Left colon (tissue), 2 donors: ENCODE data around the gene P3H4. TPM values are rescaled to one million over a fixed set of nuclear protein-coding genes. Genes with fewer than 3 reads are reported as not detected.
A peak's percentile ranks its signal among the peaks of the same experiment; 100 is the strongest.
"Not testable (repeated sequence)": the region's sequence is repeated elsewhere in the genome, so short reads cannot be mapped to it uniquely, and the experiment has no call there.

Experiments used
- ATAC-seq: fragments of 200-7000 bp; cut with Tn5 transposase; one replicate; pipeline ENCODE4 v1.9.1; 2020; ENCODE audit warnings: mild to moderate bottlenecking, moderate library complexity
- DNase-seq, 2 donors: peaks; one replicate each; pipeline ENCODE4 v3.0.0-alpha.2; 2020
- intact Hi-C, 2 donors: fragments of 100-400 bp; cut with DNase I in 1 of 2; cut with micrococcal nuclease in 1 of 2; formaldehyde crosslinking; loops; one replicate each; pipeline versions ENCODE4 v1.11.2 to v1.14.0; 2022; cut with DNase I, micrococcal nuclease
- long read RNA-seq: library from polyadenylated mRNA; unstranded; transcript quantifications from one replicate; pipeline ENCODE4 v2.0.0, GENCODE V29; 2021
- total RNA-seq, 2 donors: library from RNA; stranded (reverse); fragmentation: NEBNext Ultra II Directional; extraction: Animal tissue kit (Norgen Biotek cat#: 25700); gene quantifications; one replicate each; pipeline ENCODE4 v1.2.1, GENCODE V29; 2021
- donor health status: DM: no; HTN: no; CAD: no.
- donor health status: DM: yes; HTN: yes; CAD: no.

P3H4 gene, protein sequence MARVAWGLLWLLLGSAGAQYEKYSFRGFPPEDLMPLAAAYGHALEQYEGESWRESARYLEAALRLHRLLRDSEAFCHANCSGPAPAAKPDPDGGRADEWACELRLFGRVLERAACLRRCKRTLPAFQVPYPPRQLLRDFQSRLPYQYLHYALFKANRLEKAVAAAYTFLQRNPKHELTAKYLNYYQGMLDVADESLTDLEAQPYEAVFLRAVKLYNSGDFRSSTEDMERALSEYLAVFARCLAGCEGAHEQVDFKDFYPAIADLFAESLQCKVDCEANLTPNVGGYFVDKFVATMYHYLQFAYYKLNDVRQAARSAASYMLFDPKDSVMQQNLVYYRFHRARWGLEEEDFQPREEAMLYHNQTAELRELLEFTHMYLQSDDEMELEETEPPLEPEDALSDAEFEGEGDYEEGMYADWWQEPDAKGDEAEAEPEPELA
- total RNA-seq: 10 to 100 TPM; 10.7 to 15.3 TPM
- long read RNA-seq, transcript P3H4-202 (8 exons, 2,601 nt): major isoform, 34 of 48 reads
- long read RNA-seq, partial matches to known transcripts: 6 of 48 reads
- long read RNA-seq, other reads (novel, unspliced or antisense): 8 of 48 reads

DNA sequence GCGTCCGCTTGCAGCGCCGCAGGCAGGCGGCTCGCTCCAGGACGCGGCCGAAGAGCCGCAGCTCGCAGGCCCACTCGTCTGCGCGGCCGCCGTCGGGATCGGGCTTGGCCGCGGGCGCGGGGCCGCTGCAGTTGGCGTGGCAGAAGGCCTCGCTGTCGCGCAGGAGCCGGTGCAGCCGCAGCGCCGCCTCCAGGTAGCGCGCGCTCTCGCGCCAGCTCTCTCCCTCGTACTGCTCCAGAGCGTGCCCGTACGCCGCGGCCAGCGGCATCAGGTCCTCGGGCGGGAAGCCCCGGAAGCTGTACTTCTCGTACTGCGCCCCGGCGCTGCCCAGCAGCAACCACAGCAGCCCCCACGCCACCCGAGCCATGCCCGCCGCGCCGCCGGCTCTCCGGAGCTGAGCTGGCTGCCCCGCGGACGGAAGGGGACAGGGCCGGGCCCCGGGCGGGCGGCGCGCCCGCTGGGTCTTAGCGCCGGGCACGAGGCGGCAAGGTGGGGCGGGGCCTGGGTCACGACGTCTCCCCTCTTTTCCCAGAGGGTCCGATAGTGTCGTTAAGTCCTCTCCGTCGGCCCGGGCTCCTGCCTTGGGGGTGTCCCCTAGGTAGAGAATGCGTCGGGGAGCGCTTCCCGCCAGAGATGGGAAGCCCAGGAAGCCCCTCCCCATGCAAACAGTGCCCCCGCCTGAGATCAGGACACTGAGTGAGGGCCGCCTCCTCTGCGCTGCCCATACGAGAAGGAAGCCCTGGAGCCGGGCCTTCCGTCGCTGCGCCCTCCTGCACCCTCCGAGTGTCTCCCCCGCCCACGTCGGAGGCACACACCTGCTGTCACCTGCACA lies at the start of gene P3H4:
P3H4 (minus strand) TSS at position 401 of the 832 bp plus-strand sequence; CDS start at position 367, 34 bp downstream.
- peak; percentile 66 to 88 for DNase-seq
- peak; percentile 81 for ATAC-seq
- intact Hi-C loops: no loop called here

DNA sequence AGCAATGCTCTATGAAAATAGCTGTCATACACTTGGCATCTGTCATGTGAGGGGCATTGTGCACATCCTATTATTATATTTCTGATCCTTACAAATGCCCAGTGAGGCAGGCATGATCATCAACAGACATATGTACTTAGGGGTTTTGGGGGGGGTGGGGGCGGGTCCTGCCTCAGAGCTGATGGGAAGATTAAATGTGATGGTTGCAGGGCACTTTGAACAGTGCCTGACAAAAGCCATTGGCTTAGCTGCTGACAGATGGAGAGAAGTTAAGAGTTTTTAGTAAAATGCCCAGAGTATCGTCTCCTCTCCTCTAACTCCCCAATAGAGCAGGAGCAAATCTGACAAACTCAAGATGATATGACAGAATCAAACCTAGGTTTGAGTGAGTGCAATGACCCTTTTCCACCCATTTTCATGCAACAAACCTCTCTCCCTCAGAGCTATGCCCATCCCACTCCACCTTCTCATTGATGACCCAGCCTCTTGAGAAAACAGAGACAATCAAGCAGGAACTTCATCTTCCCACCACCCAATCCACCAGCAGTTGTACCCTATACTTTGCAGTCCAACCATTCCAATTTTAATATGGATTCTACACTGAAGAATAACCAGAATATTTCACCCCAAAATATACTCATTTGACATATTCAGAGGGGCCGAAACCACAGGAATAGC lies 48.6 kb upstream of the P3H4 start:
- DNase-seq (no peak), ATAC-seq (no peak)
- intact Hi-C loops: no loop called here

DNA sequence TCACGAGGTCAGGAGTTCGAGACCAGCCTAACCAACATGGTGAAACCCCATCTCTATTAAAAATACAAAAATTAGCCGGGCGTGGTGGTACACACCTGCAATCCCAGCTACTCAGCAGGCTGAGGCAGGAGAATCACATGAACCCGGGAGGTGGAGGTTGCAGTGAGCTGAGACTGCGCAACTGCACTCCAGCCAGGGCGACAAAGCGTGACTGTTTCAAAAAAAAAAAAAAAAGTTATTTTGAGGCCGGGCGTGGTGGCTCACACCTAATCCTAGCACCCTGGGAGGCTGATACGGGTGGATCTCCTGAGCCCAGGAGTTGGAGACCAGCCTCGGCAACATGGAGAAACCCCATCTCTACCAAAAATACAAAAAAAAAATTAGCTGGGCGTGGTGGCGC lies 39.6 kb upstream of the P3H4 start:
- ATAC-seq, intact Hi-C loops, DNase-seq: not testable (repeated sequence)

DNA sequence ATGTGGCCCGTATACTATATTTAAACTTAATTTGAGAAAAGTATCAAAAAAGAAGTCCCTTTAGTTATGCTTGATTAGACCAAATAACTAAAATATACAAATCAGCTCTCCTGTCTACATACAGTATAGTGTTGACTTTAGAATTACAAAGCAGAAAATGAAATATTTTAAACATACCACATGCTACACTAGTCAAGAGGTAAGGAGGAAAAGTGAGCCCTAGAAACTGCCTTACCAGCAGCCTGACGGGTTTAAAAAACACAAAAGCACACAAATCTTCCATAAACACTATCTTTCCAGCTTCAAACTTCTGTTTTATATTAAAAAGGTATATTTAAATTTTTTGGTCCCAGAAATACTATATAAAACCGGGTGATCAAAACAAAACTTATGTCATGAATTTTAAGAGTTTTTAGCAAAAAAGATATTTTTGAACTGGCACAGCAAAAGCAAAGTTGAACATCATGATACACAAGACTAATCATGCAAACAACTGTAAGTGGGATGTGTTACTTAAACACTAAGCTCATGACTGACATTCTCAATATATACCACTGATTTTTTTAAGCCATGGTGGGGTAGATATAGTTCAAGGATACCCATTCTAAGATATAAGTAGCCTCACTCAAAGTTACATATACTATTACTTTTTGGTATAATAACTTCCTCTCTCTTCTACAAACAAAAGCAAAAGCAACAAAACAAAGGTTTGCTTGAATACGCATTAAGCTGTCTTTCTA lies 37.7 kb upstream of the P3H4 start:
- DNase-seq (no peak), ATAC-seq (no peak)
- intact Hi-C loops: no loop called here

DNA sequence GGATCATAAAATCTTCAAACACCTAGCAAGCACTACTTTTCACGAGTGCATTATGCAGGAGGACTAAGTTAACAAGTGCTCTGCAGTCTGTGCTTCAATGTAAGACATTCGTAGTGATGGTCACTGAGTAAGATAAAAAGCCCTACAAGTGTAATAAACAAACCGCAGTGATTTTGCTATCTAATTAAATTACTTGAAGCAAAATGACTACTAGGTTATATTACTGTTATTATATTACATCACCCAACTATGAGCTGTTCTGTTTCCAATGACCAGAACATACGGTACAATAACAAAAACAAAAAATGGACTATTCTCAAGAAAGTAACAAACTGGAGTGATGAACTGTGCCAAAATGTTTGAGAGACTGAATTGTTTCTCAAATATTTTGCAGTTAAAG lies 37.0 kb upstream of the P3H4 start:
- ATAC-seq (no peak), DNase-seq (no peak)
- intact Hi-C loops: no loop called here

DNA sequence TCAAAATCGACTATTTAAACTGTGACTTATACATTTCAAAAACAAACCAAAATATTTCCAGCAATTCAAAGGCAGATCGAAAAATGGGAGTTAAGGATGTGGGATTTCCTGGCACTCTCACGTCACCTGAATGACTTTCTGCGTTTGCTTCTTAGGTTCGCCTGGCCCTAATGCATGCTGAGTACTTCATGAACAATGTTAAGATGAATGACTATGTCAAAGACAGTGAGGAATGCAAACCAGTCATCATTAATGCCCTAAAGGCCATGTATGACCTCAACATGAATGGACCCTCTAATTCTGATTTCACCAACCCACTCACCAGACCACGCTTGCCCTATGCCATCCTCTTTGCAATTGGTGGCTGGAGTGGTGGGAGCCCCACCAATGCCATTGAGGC lies 33.2 kb upstream of the P3H4 start:
- intact Hi-C loops: no loop called here
- no peak for ATAC-seq
- no peak for DNase-seq

DNA sequence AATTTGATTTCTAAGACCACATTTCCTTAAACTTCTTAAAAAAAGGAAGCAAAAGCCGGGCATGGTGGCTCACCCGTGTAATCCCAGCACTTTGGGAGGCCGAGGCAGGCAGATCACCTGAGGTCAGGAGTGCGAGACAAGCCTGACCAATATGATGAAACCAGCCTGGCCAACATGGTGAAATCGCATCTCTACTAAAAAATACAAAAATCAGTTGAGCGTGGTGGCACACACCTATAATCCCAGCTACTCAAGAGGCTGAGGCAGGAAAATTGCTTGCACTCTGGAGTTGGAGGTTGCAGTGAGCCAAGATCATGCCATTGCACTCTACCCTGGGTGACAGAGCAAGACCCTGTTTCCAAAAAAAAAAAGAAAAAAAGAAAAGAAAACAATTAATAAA lies 29.0 kb upstream of the P3H4 start:
- intact Hi-C loops, DNase-seq, ATAC-seq: not testable (repeated sequence)

DNA sequence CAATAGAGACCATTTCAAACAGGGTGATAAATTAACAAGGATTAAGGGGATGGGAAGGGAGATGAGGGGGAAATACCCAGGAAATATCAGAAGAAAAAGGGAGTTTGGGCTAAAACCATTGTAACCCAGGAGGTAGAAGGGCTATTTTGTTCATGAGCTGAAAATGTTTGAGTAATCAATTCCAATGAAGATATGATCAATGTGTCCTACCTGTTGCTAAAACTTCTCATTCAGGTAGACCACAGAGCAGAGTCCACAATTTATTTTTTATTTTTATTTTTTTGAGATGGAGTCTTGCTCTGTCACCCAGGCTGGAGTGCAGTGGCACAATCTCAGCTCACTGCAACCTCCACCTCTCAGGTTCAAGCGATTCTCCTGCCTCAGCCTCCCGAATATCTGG lies 27.7 kb upstream of the P3H4 start:
- ATAC-seq, intact Hi-C loops, DNase-seq: not testable (repeated sequence)

DNA sequence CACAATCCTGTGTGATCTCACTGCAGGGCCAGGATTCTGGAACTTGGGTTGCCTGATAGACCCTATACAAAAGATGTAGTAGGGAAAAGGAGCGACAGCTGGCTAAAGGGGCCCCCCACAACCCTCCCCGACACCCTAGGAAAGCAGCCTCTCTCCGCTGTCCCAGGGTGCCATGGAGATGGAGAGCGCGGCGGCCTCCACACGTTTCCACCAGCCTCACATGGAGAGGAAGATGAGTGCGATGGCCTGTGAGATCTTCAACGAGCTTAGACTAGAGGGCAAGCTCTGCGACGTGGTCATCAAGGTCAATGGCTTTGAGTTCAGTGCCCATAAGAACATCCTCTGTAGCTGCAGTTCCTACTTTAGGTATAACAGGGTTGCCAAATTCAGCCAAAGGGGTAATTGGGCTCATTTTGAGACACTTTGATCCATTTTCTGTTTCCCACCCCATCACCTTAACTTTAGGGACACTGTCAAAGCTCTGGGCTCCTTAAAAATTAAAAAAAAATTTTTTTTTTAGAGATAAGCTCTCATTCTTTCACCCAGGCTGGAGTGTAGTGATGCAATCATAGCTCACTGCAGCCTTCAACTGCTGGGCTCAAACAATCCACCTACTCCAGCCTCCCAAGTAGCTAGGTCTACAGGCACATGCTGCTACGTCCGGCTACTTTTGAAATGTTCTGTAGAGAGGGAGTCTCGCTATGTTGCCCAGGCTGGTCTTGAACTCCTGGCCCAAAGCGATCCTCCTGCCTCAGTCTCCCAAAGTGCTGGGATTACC lies 26.2 kb upstream of the P3H4 start, which contains the start of gene KLHL10:
KLHL10 (plus strand) TSS at position 65 of the 778 bp plus-strand sequence; CDS start at position 173, 108 bp downstream.
- no peak for DNase-seq
- ATAC-seq: no peak
- intact Hi-C loops: no loop called here

DNA sequence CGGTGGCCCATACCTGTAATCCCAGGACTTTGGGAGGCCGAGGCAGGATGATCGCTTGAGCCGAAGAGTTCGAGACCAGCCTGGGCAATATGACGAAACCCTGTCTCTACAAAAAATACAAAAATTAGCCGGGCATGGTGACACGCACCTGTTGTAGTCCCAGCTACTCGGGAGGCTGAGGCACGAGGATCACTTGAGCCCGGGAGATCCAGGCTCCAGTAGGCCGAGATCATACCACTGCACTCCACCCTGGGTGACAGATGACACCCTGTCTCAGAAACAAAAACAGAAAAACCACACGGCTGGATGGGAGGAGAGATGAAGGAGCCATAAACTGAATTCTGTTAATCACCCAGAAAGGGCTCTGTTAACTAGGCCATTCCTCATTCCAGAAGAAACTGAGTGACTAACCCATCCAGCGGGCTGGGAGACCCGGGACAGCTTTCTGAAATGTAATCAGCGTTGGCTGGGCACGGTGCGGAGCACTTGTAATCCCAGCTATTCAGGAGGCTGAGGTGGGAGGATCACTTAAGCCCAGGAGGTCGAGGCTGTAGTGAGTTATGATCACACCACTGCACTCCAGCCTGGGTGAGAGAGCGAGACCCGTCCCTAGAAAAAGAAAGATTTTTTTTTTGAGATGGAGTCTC lies 24.9 kb upstream of the P3H4 start:
- ATAC-seq: peak; percentile 10
- intact Hi-C loops: no loop called here
- no peak for DNase-seq

DNA sequence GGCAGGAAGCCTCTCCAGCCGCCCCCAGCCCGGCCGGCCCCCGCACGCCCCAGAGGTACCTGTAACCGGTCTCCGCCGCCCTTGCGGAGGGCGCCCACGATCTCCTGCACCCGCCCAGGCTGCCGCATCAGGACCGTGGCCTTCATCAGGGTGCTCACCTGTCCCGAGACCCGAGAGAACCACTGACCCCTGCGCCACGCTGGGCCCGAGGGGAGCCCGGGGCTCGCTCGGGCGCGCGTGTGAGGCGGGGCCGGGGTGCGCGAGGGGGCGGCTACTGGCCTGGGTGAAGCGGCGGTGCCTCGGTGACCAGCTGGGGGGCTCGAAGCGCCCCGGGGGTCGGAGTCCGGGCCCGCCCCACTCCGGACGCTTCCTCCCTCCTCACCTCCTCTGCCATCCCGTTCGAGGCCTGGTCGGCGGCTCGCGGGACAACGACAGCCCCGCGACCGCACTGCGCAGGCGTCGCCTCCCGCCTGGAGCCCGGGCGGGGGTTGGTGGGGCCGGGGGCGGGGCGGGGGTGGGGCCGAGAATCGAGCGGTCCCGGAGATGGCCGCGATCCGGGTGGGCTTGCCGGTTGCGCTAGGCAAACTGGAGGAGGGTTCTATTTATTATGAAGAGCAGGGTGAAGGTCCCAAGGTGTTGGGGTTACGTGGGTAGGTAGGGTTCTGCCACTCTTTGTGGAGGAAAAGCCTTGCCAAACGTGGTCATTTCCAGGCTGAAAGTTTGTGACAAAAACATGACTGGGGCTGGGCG lies 24.2 kb upstream of the P3H4 start, which contains the start of gene NT5C3B:
NT5C3B (minus strand) TSS at position 433 of the 750 bp plus-strand sequence; CDS start at position 394, 39 bp downstream.
- DNase-seq (peak; percentile 35 to 59), ATAC-seq (peak; percentile 95)
- intact Hi-C loops: no loop called here

DNA sequence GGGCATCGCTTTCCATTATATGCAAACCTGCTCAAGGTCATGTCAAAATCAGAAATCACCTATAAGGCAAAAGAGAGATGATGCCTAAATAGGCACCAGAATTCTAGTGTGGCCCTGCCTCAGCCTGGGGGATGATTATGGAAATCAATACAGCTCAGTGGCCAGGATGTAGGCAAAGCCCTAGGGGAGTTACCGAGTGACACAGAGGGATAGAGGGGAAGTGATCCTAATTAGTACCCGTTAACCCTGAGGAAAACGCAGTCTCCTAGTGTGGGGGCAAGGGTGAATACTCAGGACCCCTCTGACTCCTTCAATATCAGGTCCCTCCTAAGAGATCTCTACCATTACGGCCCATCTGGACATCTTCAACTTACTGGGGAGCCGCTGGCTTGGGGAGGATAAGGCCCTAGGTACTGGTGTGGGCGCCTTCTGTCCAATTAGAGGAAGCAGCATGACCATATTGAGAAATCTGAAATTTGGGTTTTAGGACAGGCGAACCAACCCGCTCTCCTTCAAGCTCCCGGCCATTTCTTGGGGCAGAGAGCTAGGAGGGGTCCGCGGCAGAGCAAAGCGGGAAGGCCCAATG lies 23.6 kb upstream of the P3H4 start:
- intact Hi-C loops: no loop called here
- ATAC-seq (peak; percentile 33), DNase-seq (no peak)

DNA sequence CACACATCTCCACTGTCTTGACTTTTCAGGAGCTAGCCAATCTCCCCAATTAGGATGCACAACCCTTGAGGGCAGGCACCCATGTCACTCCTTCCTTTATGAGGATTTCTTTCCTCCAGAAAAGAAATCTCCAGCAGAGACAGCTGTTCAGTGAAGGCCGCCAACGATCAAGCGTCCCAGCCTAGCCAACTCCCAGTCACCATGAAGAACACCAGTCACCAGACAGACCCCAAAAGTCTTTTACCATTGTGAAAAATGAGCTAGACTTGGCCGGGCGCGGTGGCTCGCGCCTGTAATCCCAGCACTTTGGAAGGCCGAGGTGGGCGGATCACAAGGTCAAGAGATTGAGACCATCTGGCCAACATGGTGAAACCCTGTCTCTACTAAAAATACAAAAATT lies 18.2 kb upstream of the P3H4 start:
- DNase-seq, ATAC-seq, intact Hi-C loops: not testable (repeated sequence)

DNA sequence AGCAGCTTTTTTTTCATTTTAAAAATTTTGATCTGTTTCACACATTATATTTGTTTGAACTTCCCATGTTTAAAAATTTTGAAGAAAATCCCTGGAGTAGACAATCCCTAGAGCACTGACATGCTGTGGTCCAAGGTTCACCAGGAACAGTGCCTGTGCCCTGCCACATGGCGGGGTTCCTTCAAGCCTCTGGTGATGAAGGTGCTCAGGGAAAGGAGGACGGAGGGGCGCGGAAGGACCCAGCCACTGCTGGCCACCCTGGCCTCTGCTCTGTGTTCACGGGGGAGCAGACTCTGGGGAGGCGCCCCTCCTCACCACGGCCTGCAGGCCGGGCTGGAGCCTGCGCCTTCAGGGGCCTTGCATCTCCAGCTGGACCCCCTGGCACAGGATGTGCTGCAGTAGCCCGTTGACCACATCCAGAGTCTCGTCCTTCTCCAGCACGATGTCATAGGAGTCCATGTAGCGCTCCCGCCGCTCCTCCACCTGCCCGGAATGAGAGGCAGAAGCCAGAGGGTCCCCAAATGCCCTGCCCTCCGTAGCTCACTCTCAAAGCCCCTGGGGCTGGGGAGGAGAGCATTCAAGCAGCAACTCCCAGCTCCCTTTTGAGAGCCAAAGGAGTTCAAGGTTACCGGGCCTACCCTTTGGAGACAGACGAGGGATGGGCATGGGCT lies 13.6 kb upstream of the P3H4 start:
- intact Hi-C loops: no loop called here
- ATAC-seq (no peak), DNase-seq (no peak)

DNA sequence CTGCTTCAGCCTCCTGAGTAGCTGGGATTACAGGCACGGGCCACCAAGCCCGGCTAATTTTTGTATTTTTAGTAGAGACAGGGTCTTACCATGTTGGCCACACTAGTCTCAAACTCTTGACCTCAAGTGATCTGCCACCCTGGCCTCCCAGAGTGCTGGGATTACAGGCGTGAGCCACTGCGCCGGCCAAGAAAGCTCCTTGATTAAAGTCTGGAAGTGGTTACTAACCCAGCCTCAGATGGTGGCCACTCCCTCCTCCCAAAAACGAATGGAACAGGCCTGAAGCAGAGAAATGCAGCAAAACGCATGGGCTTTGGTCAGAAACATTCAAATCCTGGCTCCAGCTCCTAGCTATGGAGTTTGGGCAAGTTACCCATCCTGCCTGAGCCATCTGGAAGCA lies 12.3 kb upstream of the P3H4 start:
- no peak for ATAC-seq

More for the DNA sequence above, 12.3 kb upstream of the P3H4 start:
- no peak for DNase-seq
- intact Hi-C loops: no loop called here
